ENCODE results near the gene RSBN1L. TPM values are rescaled to one million over a fixed set of nuclear protein-coding genes. Genes with fewer than 3 reads are reported as not detected.

The RSBN1L gene
- polyA plus RNA-seq, 1 experiment: 2.8 TPM

DNA sequence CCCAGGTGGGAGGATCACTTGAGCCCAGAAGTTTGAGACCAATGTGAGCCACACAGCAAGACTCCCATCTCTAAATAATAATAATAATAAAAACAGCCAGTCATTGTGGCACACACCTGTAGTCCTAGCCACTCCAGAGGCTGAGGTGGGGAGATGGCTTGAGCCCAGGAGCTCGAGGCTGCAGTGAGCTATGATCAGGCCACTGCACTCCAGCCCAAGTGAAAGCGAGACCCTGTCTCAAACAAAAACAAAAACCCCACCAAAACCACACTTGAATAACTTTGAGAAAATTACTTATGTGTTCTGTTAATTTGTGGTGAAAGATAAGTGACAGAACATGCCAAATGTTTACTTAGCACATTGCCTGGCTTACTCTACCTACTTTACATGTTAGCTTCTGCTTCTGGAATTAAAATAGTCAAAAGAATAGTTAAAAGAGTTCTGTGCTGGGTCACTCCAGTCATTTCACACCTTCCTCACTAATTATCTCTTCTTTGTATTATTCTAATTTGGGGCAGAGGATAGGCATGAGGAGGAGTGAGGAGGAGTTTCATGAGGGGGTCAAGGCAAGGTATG is 92.2 kb downstream of the RSBN1L start:
- ChIA-PET CTCF (interaction anchor here (1.2 kb wide), 1 partner anchor 34 kb away, joined by 3 read pairs; no protein-coding TSS in a partner anchor), POLR2A (no interaction called here)
- Histone ChIP-seq H3K27me3 (ENCODE audit: control insufficient read depth, insufficient read depth, low read length) (no peaks in the 10 kb centered on the region), H3K36me3 (ENCODE audit: control insufficient read depth, insufficient read depth, low read length) (no peaks in the 10 kb centered on the region), H3K4me3 (ENCODE audit: low read depth, low read length) (no peak overlapping the region)
- no peak for DNase-seq (ENCODE audit: low read depth)
- TF ChIP-seq, protein P1, sequence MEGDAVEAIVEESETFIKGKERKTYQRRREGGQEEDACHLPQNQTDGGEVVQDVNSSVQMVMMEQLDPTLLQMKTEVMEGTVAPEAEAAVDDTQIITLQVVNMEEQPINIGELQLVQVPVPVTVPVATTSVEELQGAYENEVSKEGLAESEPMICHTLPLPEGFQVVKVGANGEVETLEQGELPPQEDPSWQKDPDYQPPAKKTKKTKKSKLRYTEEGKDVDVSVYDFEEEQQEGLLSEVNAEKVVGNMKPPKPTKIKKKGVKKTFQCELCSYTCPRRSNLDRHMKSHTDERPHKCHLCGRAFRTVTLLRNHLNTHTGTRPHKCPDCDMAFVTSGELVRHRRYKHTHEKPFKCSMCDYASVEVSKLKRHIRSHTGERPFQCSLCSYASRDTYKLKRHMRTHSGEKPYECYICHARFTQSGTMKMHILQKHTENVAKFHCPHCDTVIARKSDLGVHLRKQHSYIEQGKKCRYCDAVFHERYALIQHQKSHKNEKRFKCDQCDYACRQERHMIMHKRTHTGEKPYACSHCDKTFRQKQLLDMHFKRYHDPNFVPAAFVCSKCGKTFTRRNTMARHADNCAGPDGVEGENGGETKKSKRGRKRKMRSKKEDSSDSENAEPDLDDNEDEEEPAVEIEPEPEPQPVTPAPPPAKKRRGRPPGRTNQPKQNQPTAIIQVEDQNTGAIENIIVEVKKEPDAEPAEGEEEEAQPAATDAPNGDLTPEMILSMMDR (IDR thresholded peaks at IDR 0.05; ENCODE audit: insufficient read depth, low read depth, low read length): no peak

DNA sequence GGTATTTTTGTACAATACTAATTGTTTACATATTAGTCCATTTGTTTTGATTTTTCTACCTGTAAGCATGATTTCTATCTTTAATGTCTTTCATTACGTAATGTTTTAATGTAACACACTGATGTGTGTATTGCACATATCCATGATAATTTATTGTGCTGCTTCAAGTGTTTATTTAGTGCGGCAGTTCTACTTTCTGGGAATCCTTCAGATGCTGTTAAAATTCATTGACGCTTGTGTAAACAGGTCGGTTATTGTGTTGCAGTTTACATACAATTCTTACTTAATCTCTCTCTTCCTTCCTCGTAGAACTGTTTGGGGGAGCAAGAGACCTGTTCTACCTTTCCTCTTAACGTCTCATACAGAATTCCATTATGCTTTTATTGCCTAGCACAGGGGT is 95.1 kb downstream of the RSBN1L start:
- DNase-seq (ENCODE audit: low read depth): no peak
- TF ChIP-seq, protein P1 (IDR thresholded peaks at IDR 0.05; ENCODE audit: insufficient read depth, low read depth, low read length): no peak
- H3K36me3 ChIP-seq (ENCODE audit: control insufficient read depth, insufficient read depth, low read length): no peaks in the 10 kb centered on the region
- ChIA-PET POLR2A (no interaction called here), CTCF (no interaction called here)
- H3K4me3 ChIP-seq (ENCODE audit: low read depth, low read length): no peak overlapping the region
- no peaks in the 10 kb centered on the region for H3K27me3 ChIP-seq (ENCODE audit: control insufficient read depth, insufficient read depth, low read length)

DNA sequence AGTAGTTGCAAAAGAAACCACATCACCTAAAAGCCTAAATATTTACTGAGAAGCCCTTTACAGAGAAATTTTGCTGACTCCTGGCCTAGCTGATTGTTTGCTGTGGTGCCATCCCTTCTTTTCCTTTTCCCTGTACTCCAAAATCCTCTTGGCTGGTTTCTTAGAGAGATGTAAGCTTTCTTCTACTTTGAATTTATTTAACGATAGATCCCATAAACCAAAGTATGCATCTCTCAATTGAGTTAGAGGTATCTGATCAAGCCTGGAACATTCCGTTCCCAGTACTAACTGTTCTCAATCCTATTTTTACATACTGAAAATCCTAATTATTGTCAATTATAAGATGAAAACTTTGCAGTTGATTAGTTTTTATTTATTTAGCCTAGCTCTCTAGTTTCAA is 95.7 kb downstream of the RSBN1L start:
- Histone ChIP-seq H3K4me3 (ENCODE audit: low read depth, low read length) (no peak overlapping the region), H3K27me3 (ENCODE audit: control insufficient read depth, insufficient read depth, low read length) (no peaks in the 10 kb centered on the region), H3K36me3 (ENCODE audit: control insufficient read depth, insufficient read depth, low read length) (no peaks in the 10 kb centered on the region)
- POLR2A ChIA-PET: no interaction called here
- TF ChIP-seq, protein P1 (IDR thresholded peaks at IDR 0.05; ENCODE audit: insufficient read depth, low read depth, low read length): no peak
- CTCF ChIA-PET: interaction anchor here (0.6 kb wide), 1 partner anchor 200 kb away, joined by 3 read pairs; no protein-coding TSS in a partner anchor
- no peak for DNase-seq (ENCODE audit: low read depth)

DNA sequence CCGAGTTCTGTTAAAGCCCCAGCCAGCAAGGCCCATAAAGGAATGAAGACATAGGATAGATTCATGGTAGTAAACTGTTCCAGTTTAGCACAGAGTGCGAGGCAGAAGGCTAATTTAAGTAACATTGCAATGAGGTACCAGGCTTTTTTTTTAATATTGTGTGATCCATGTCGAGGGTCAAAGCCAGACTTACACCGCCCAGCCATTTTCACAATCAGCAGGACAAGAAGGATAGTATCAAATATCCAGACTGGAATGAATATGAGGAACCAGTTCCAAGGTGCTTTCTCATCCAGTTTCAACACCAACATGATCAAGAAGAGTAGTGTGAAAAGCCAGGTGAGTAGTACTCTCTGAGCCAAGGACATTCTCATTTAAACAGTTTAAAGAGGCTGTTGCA is 97.7 kb downstream of the RSBN1L start:
- no peaks in the 10 kb centered on the region for H3K36me3 ChIP-seq (ENCODE audit: control insufficient read depth, insufficient read depth, low read length)
- ChIA-PET POLR2A (no interaction called here), CTCF (interaction anchor here (1.6 kb wide), 1 partner anchor 15 kb away, joined by 3 read pairs; no protein-coding TSS in a partner anchor)
- no peak for DNase-seq (ENCODE audit: low read depth)
- TF ChIP-seq, protein P1 (IDR thresholded peaks at IDR 0.05; ENCODE audit: insufficient read depth, low read depth, low read length): no peak
- H3K4me3 ChIP-seq (ENCODE audit: low read depth, low read length): no peak overlapping the region
- H3K27me3 ChIP-seq (ENCODE audit: control insufficient read depth, insufficient read depth, low read length): no peaks in the 10 kb centered on the region

DNA sequence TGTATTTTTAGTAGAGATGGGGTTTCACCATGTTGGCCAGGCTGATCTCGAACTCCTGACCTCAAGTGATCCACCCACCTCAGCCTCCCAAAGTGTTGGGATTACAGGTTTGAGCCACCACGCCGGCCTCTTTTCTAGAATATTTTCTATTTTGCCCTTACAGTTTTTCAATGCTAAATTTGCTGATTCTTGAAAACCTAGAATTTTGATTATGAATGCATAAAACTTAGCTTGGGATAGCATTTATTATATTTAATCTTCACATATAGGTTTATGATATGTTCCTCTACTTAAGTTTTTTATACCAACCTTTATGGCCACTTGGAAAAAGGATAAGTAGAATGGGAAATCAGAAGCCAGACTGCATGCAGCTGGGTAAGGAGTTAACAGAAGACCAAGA is 99.8 kb downstream of the RSBN1L start:
- Histone ChIP-seq H3K27me3 (ENCODE audit: control insufficient read depth, insufficient read depth, low read length) (no peaks in the 10 kb centered on the region), H3K4me3 (ENCODE audit: low read depth, low read length) (no peak overlapping the region), H3K36me3 (ENCODE audit: control insufficient read depth, insufficient read depth, low read length) (no peaks in the 10 kb centered on the region)
- ChIA-PET POLR2A (no interaction called here), CTCF (interaction anchor here (0.9 kb wide), 1 partner anchor 37 kb away, joined by 4 read pairs; no protein-coding TSS in a partner anchor)
- no peak for DNase-seq (ENCODE audit: low read depth)
- TF ChIP-seq, protein P1 (IDR thresholded peaks at IDR 0.05; ENCODE audit: insufficient read depth, low read depth, low read length): no peak
